Measurements from ENCODE around the gene ECM2. TPM values are rescaled to one million over a fixed set of nuclear protein-coding genes. Genes with fewer than 3 reads are reported as not detected.

The ECM2 gene
- total RNA-seq, 2 experiments from 2014 or later: not detected

DNA sequence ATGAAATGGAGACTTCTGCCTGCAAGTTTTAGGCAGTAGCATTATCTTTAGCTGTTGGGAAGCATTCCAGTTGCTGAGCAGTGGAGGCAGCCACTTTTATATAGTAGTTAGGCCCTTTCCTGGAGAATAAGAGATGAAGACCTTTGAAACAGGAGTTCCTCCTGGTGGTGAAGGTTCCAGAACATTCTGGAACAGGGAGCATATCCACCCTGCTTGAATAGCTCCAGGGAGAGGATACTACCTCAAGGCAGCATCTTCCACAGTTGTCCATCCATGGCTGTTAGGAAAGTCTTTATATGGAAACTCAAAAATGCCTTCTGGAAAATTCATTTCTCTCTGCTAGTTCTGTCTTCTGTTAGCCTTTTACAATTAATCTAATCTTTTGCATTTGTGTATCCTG is 56.4 kb downstream of the ECM2 start:
- Histone ChIP-seq H3K4me3 (ENCODE audit: low read length) (no peak overlapping the region), H3K27me3 (ENCODE audit: control insufficient read depth in 1 of 2, insufficient read depth in 2 of 2, low read length in 2 of 2) (no peaks in the 10 kb centered on the region), H3K9me3 (ENCODE audit: control insufficient read depth in 1 of 2, insufficient read depth in 1 of 2, low read length in 2 of 2) (no peaks in the 10 kb centered on the region), H3K27ac (ENCODE audit: low read depth in 1 of 2, low read length in 2 of 2) (no peak overlapping the region), H3K36me3 (ENCODE audit: insufficient read depth, low read length) (no peaks in the 10 kb centered on the region), H3K4me1 (ENCODE audit: insufficient read depth, low read length) (no peaks in the 10 kb centered on the region)
- POLR2A ChIA-PET: no interaction called here
- Mint-ChIP-seq H3K4me3 (no peak overlapping the region), H3K27me3 (no peaks in the 10 kb centered on the region), H3K4me1 (ENCODE audit: low read depth) (no peaks in the 10 kb centered on the region), H3K9me3 (no peaks in the 10 kb centered on the region), H3K27ac (no peak overlapping the region), H3K36me3 (ENCODE audit: low read depth) (no peaks in the 10 kb centered on the region)
- TF ChIP-seq, protein P1, sequence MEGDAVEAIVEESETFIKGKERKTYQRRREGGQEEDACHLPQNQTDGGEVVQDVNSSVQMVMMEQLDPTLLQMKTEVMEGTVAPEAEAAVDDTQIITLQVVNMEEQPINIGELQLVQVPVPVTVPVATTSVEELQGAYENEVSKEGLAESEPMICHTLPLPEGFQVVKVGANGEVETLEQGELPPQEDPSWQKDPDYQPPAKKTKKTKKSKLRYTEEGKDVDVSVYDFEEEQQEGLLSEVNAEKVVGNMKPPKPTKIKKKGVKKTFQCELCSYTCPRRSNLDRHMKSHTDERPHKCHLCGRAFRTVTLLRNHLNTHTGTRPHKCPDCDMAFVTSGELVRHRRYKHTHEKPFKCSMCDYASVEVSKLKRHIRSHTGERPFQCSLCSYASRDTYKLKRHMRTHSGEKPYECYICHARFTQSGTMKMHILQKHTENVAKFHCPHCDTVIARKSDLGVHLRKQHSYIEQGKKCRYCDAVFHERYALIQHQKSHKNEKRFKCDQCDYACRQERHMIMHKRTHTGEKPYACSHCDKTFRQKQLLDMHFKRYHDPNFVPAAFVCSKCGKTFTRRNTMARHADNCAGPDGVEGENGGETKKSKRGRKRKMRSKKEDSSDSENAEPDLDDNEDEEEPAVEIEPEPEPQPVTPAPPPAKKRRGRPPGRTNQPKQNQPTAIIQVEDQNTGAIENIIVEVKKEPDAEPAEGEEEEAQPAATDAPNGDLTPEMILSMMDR (IDR thresholded peaks at IDR 0.05): no peak
- intact Hi-C loops (cut with DNase I, micrococcal nuclease): no loop called here
- ATAC-seq (ENCODE audit: poor library complexity) (no peak), DNase-seq (no peak)
- CTCF ChIA-PET: no interaction called here

DNA sequence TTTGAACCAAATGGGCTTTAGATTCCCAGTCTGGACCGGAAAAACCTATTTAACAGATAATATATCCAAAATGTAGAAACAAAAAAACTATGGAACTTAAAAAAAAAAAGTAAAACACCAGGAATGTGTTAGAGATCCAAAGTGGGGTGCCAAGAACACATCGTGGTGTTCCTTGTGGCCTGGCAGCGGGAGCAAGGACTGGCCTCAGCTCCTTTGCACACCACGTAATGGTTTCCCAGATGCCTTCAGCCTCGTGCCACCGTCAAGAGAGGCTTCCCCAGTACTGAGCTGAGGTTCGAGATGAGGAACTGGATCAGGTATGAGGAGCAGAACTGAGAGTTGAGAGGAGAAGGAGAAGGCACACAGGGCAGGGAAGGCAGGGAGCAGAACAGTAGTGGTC is 57.0 kb downstream of the ECM2 start:
- ATAC-seq (ENCODE audit: poor library complexity) (no peak), DNase-seq (no peak)
- no peaks in the 10 kb centered on the region for H3K36me3 Mint-ChIP-seq (ENCODE audit: low read depth)
- Histone ChIP-seq H3K27me3 (ENCODE audit: control insufficient read depth in 1 of 2, insufficient read depth in 2 of 2, low read length in 2 of 2) (no peaks in the 10 kb centered on the region), H3K36me3 (ENCODE audit: insufficient read depth, low read length) (no peaks in the 10 kb centered on the region), H3K4me3 (ENCODE audit: low read length) (no peak overlapping the region), H3K9me3 (ENCODE audit: control insufficient read depth in 1 of 2, insufficient read depth in 1 of 2, low read length in 2 of 2) (no peaks in the 10 kb centered on the region), H3K27ac (ENCODE audit: low read depth in 1 of 2, low read length in 2 of 2) (no peak overlapping the region), H3K4me1 (ENCODE audit: insufficient read depth, low read length) (no peaks in the 10 kb centered on the region)
- H3K4me1 Mint-ChIP-seq (ENCODE audit: low read depth): no peaks in the 10 kb centered on the region
- TF ChIP-seq, protein P1 (IDR thresholded peaks at IDR 0.05): no peak
- H3K27ac Mint-ChIP-seq: no peak overlapping the region
- POLR2A ChIA-PET: no interaction called here
- intact Hi-C loops (cut with DNase I, micrococcal nuclease): no loop called here
- H3K4me3 Mint-ChIP-seq: no peak overlapping the region
- no peaks in the 10 kb centered on the region for H3K27me3 Mint-ChIP-seq
- no peaks in the 10 kb centered on the region for H3K9me3 Mint-ChIP-seq
- CTCF ChIA-PET: no interaction called here

DNA sequence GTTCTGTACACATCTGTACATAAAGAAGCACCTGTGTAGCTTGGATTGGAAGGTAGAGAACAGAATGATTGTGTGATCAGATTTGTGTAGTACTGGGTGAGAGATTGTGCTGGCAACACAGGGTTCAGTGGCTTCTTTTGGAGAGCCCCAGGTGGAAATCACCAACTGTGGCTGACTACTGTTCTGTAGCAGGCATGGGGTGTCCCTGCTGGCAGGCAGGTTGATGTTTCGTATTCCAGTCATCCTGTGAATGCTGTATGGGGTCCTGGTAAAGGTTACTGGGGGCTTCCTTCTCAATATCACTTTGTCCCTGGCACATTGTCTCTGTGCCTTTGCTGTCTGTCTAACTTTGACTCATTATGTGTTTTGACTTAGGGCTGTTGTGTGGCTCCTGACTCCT is 58.8 kb downstream of the ECM2 start:
- TF ChIP-seq, protein P1 (IDR thresholded peaks at IDR 0.05): no peak
- CTCF ChIA-PET: interaction anchor here (1.0 to 1.8 kb wide), 2 partner anchors 9 to 14 kb away, joined by 3 to 4 read pairs; no protein-coding TSS in a partner anchor
- no peaks in the 10 kb centered on the region for H3K27me3 ChIP-seq (ENCODE audit: control insufficient read depth in 1 of 2, insufficient read depth in 2 of 2, low read length in 2 of 2)
- DNase-seq (no peak), ATAC-seq (ENCODE audit: poor library complexity) (no peak)
- H3K9me3 ChIP-seq (ENCODE audit: control insufficient read depth in 1 of 2, insufficient read depth in 1 of 2, low read length in 2 of 2): no peaks in the 10 kb centered on the region
- Mint-ChIP-seq H3K9me3 (no peaks in the 10 kb centered on the region), H3K36me3 (ENCODE audit: low read depth) (no peaks in the 10 kb centered on the region), H3K4me3 (no peak overlapping the region), H3K4me1 (ENCODE audit: low read depth) (no peaks in the 10 kb centered on the region), H3K27me3 (no peaks in the 10 kb centered on the region), H3K27ac (no peak overlapping the region)
- H3K36me3 ChIP-seq (ENCODE audit: insufficient read depth, low read length): no peaks in the 10 kb centered on the region
- no peak overlapping the region for H3K27ac ChIP-seq (ENCODE audit: low read depth in 1 of 2, low read length in 2 of 2)
- H3K4me1 ChIP-seq (ENCODE audit: insufficient read depth, low read length): no peaks in the 10 kb centered on the region
- no peak overlapping the region for H3K4me3 ChIP-seq (ENCODE audit: low read length)
- intact Hi-C loops (cut with DNase I, micrococcal nuclease): no loop called here
- POLR2A ChIA-PET: no interaction called here
